Measurements from ENCODE around the gene RAB3B.
A peak's percentile ranks its signal among the peaks of the same experiment; 100 is the strongest.

RAB3B gene

GRCh38 chr1:51919684-51920083, 70.8 kb downstream of the RAB3B start:
- Histone ChIP-seq H3K27ac (peak overlapping the region; percentile 27; the same call in 1 of the 2 replicates), H3K36me3 (peaks cover 5% of the 10 kb centered on the region; the same call in 1 of the 2 replicates), H3K27me3 (ENCODE audit: insufficient read depth, low read depth, severe bottlenecking) (no peaks in the 10 kb centered on the region), H3K9me3 (ENCODE audit: severe bottlenecking) (no peaks in the 10 kb centered on the region), H3K4me3 (ENCODE audit: low read depth, low read length) (no peak overlapping the region)
- TF ChIP-seq CTCF (IDR thresholded peaks at IDR 0.05; ENCODE audit: low read depth, low read length), result no peak
- no peak for DNase-seq

GRCh38 chr1:51916587-51917405, 73.7 kb downstream of the RAB3B start:
- Histone ChIP-seq H3K36me3 (peaks cover 5% of the 10 kb centered on the region; the same call in 1 of the 2 replicates), H3K27ac (peak overlapping the region; percentile 76), H3K9me3 (ENCODE audit: severe bottlenecking) (no peaks in the 10 kb centered on the region), H3K4me3 (ENCODE audit: low read depth, low read length) (peak overlapping the region; percentile 18; the same call in 1 of the 2 replicates), H3K27me3 (ENCODE audit: insufficient read depth, low read depth, severe bottlenecking) (no peaks in the 10 kb centered on the region)
- TF ChIP-seq CTCF (IDR thresholded peaks at IDR 0.05; ENCODE audit: low read depth, low read length), result no peak
- DNase-seq, result peak; percentile 76

- Histone ChIP-seq H3K4me3 (ENCODE audit: low read depth, low read length) (no peak overlapping the region), H3K27me3 (ENCODE audit: insufficient read depth, low read depth, severe bottlenecking) (no peaks in the 10 kb centered on the region), H3K9me3 (ENCODE audit: severe bottlenecking) (no peaks in the 10 kb centered on the region), H3K36me3 (peaks cover 5% of the 10 kb centered on the region; the same call in 1 of the 2 replicates), H3K27ac (peak overlapping the region; percentile 76)
- peak; percentile 76 for DNase-seq
- TF ChIP-seq CTCF (IDR thresholded peaks at IDR 0.05; ENCODE audit: low read depth, low read length), result no peak
Observed at GRCh38 chr1:51915951-51916350, 74.5 kb downstream of the RAB3B start.

- Histone ChIP-seq H3K36me3 (peaks cover 4% of the 10 kb centered on the region; the same call in 1 of the 2 replicates), H3K27me3 (ENCODE audit: insufficient read depth, low read depth, severe bottlenecking) (no peaks in the 10 kb centered on the region), H3K4me3 (ENCODE audit: low read depth, low read length) (no peak overlapping the region), H3K9me3 (ENCODE audit: severe bottlenecking) (no peaks in the 10 kb centered on the region), H3K27ac (no peak overlapping the region)
- no peak for TF ChIP-seq CTCF (IDR thresholded peaks at IDR 0.05; ENCODE audit: low read depth, low read length)
- DNase-seq, result no peak
Observed at GRCh38 chr1:51912881-51913280, 77.6 kb downstream of the RAB3B start.

- peak; percentile 26 for DNase-seq
- Histone ChIP-seq H3K9me3 (ENCODE audit: severe bottlenecking) (no peaks in the 10 kb centered on the region), H3K27ac (peak overlapping the region; percentile 68), H3K4me3 (ENCODE audit: low read depth, low read length) (no peak overlapping the region), H3K27me3 (ENCODE audit: insufficient read depth, low read depth, severe bottlenecking) (no peaks in the 10 kb centered on the region), H3K36me3 (peaks cover 4% of the 10 kb centered on the region; the same call in 1 of the 2 replicates)
- TF ChIP-seq CTCF (IDR thresholded peaks at IDR 0.05; ENCODE audit: low read depth, low read length), result no peak
Observed at GRCh38 chr1:51910221-51911000, 80.1 kb downstream of the RAB3B start.
